Endothelial cell of umbilical vein (primary cell): Measurements from ENCODE around the gene AP1B1.

ENCODE experiments used
- EZH2 ChIP-seq: IDR thresholded peaks from 2 replicates; pipeline ENCODE4 v1.6.1; 2012; ENCODE audit warnings: borderline replicate concordance, low read depth, mild to moderate bottlenecking, moderate library complexity, low read length, inconsistent platforms; ENCODE audit not compliant: severe bottlenecking
- POLR2A ChIP-seq: IDR thresholded peaks from 2 replicates; pipeline ENCODE4 v1.6.1; 2012; ENCODE audit warnings: low read depth, mild to moderate bottlenecking, control low read depth, low read length
- POLR2AphosphoS5 ChIP-seq: IDR thresholded peaks from 2 replicates; pipeline ENCODE4 v1.6.1; 2012; ENCODE audit warnings: low read depth, mild to moderate bottlenecking, control low read depth, low read length, moderate library complexity; ENCODE audit not compliant: insufficient read depth
- TF ChIP-seq, protein P1 (sequence below), 2 donors: IDR thresholded peaks; 1 replicate in 1 of 2; 2 replicates in 1 of 2; pipeline ENCODE4 v1.5.1; 2011; ENCODE audit warnings: low read length in 2 of 2, mild to moderate bottlenecking in 2 of 2, moderate library complexity in 2 of 2, control low read depth in 1 of 2, inconsistent platforms in 1 of 2, low read depth in 1 of 2; ENCODE audit not compliant: insufficient read depth in 1 of 2; ENCODE audit errors: extremely low read depth in 1 of 2
- TF ChIP-seq, protein P2 (sequence below): IDR thresholded peaks from 2 replicates; pipeline ENCODE4 v1.6.1; 2011; ENCODE audit not compliant: insufficient read depth, insufficient read length

DNA sequence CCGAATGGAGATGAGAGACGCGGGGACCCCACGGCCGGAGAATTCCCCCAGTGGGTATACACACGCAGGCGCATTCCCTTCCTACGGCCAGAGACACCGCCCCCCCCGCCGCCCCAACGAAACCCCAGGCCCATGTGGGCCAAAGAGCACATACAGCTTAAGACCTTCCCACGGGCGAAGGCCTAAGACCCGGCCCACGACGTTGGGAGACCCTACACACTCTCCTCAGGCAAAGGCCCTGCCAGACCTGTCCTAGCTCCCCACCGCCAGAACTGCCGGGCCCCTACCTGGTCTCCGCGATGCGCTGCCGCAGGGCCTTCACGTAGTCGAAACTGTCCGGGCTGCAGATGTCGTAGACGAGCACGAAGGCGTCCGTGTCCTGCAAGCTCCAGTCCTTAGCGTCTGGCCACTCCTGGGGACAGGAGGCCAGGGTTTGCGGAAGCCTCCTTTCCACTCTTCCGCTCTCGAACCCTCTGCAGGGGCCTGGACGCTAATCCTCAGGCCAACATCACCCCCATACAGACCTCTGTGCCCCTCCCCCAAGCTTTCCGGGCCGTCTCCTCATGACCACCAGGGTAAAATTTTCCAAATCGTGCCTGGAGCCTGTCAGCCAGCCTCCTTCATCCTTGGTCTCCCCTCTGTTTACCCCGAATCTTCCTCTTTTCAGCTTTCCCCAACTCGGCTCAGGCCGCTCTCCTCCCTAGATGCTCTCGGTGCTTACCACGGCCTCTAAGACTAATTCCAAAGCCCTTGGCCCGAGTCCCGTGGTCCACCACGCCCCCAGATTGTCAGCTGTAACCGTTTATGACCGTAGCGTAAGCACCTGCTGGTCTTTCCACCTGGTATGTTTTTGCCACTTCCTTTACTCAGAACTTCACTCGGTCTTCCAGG lies 74.5 kb downstream of the AP1B1 start:
- TF ChIP-seq, protein P1, sequence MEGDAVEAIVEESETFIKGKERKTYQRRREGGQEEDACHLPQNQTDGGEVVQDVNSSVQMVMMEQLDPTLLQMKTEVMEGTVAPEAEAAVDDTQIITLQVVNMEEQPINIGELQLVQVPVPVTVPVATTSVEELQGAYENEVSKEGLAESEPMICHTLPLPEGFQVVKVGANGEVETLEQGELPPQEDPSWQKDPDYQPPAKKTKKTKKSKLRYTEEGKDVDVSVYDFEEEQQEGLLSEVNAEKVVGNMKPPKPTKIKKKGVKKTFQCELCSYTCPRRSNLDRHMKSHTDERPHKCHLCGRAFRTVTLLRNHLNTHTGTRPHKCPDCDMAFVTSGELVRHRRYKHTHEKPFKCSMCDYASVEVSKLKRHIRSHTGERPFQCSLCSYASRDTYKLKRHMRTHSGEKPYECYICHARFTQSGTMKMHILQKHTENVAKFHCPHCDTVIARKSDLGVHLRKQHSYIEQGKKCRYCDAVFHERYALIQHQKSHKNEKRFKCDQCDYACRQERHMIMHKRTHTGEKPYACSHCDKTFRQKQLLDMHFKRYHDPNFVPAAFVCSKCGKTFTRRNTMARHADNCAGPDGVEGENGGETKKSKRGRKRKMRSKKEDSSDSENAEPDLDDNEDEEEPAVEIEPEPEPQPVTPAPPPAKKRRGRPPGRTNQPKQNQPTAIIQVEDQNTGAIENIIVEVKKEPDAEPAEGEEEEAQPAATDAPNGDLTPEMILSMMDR (IDR thresholded peaks at IDR 0.05; ENCODE audit: extremely low read depth in 1 of 2, insufficient read depth in 1 of 2, low read depth in 1 of 2, low read length in 2 of 2) = no peak
- no peak for TF ChIP-seq POLR2A
- TF ChIP-seq EZH2 = peak; percentile 70
- TF ChIP-seq, protein P2, sequence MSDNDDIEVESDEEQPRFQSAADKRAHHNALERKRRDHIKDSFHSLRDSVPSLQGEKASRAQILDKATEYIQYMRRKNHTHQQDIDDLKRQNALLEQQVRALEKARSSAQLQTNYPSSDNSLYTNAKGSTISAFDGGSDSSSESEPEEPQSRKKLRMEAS = no peak
- TF ChIP-seq POLR2AphosphoS5 = no peak
